Measurements from ENCODE around the gene OCA2. TPM values are rescaled to one million over a fixed set of nuclear protein-coding genes. Genes with fewer than 3 reads are reported as not detected.

The OCA2 gene
- total RNA-seq, 2 donors from 2014 or later: 3.7 TPM; not detected in 1

GRCh38 chr15:27757052-27757451 is 342.1 kb downstream of the OCA2 start:
- WGBS: 59% methylated on average over 1 of the region's 1 CpG
- TF ChIP-seq POLR2AphosphoS5 (IDR thresholded peaks at IDR 0.05) (no peak), CTCF (IDR thresholded peaks at IDR 0.05) (no peak), POLR2A (IDR thresholded peaks at IDR 0.05) (no peak)
- no peaks in the 10 kb centered on the region for H3K27me3 ChIP-seq (replicated peaks; ENCODE audit: insufficient read depth)
- H3K9me3 ChIP-seq: no peaks in the 10 kb centered on the region
- no peaks in the 10 kb centered on the region for H3K36me3 ChIP-seq
- DNase-seq (ENCODE audit: low spot score): no peak
- H3K4me3 ChIP-seq: no peak overlapping the region
- H3K27ac ChIP-seq: no peak overlapping the region
- no peaks in the 10 kb centered on the region for H3K4me1 ChIP-seq (replicated peaks)
- intact Hi-C loops (cut with DNase I): no loop called here

GRCh38 chr15:27752691-27753090 is 346.4 kb downstream of the OCA2 start:
- TF ChIP-seq CTCF (IDR thresholded peaks at IDR 0.05) (no peak), POLR2AphosphoS5 (IDR thresholded peaks at IDR 0.05) (no peak), POLR2A (IDR thresholded peaks at IDR 0.05) (no peak)
- Histone ChIP-seq H3K9me3 (no peaks in the 10 kb centered on the region), H3K27me3 (replicated peaks; ENCODE audit: insufficient read depth) (no peaks in the 10 kb centered on the region), H3K4me3 (no peak overlapping the region), H3K4me1 (replicated peaks) (no peaks in the 10 kb centered on the region), H3K36me3 (no peaks in the 10 kb centered on the region), H3K27ac (no peak overlapping the region)
- no peak for DNase-seq (ENCODE audit: low spot score)
- 87% methylated on average over 4 of the region's 4 CpGs for WGBS
- intact Hi-C loops (cut with DNase I): no loop called here

- intact Hi-C loops (cut with DNase I): no loop called here
- TF ChIP-seq POLR2A (IDR thresholded peaks at IDR 0.05) (no peak), CTCF (IDR thresholded peaks at IDR 0.05) (no peak), POLR2AphosphoS5 (IDR thresholded peaks at IDR 0.05) (no peak)
- H3K36me3 ChIP-seq: no peaks in the 10 kb centered on the region
- no peak for DNase-seq (ENCODE audit: low spot score)
- H3K27ac ChIP-seq: no peak overlapping the region
- H3K9me3 ChIP-seq: no peaks in the 10 kb centered on the region
- H3K4me1 ChIP-seq (replicated peaks): no peaks in the 10 kb centered on the region
- 85% methylated on average over 2 of the region's 2 CpGs for WGBS
- no peaks in the 10 kb centered on the region for H3K27me3 ChIP-seq (replicated peaks; ENCODE audit: insufficient read depth)
- H3K4me3 ChIP-seq: no peak overlapping the region
Measured at GRCh38 chr15:27747997-27748396, 351.1 kb downstream of the OCA2 start.

- H3K4me3 ChIP-seq: no peak overlapping the region
- H3K27me3 ChIP-seq (replicated peaks; ENCODE audit: insufficient read depth): no peaks in the 10 kb centered on the region
- no peaks in the 10 kb centered on the region for H3K4me1 ChIP-seq (replicated peaks)
- H3K27ac ChIP-seq: no peak overlapping the region
- intact Hi-C loops (cut with DNase I): no loop called here
- no peak for DNase-seq (ENCODE audit: low spot score)
- no peaks in the 10 kb centered on the region for H3K9me3 ChIP-seq
- WGBS: 94% methylated on average over 5 of the region's 5 CpGs
- no peak for TF ChIP-seq POLR2AphosphoS5 (IDR thresholded peaks at IDR 0.05)
- no peak for TF ChIP-seq CTCF (IDR thresholded peaks at IDR 0.05)
- TF ChIP-seq POLR2A (IDR thresholded peaks at IDR 0.05): no peak
- no peaks in the 10 kb centered on the region for H3K36me3 ChIP-seq
Measured at GRCh38 chr15:27746401-27746955, 352.6 kb downstream of the OCA2 start.

GRCh38 chr15:27744641-27745040 is 354.5 kb downstream of the OCA2 start:
- Histone ChIP-seq H3K36me3 (no peaks in the 10 kb centered on the region), H3K9me3 (no peaks in the 10 kb centered on the region), H3K4me1 (replicated peaks) (no peaks in the 10 kb centered on the region), H3K4me3 (no peak overlapping the region), H3K27ac (no peak overlapping the region), H3K27me3 (replicated peaks; ENCODE audit: insufficient read depth) (no peaks in the 10 kb centered on the region)
- DNase-seq (ENCODE audit: low spot score): no peak
- 73% methylated on average over 3 of the region's 3 CpGs for WGBS
- TF ChIP-seq POLR2AphosphoS5 (IDR thresholded peaks at IDR 0.05) (no peak), CTCF (IDR thresholded peaks at IDR 0.05) (no peak), POLR2A (IDR thresholded peaks at IDR 0.05) (no peak)
- intact Hi-C loops (cut with DNase I): no loop called here

Measured in prostate gland (tissue), 2 donors.